IMR-90 (cell line): Measurements from ENCODE around the gene KRI1. TPM values are rescaled to one million over a fixed set of nuclear protein-coding genes. Genes with fewer than 3 reads are reported as not detected.

Source experiments
- ATAC-seq: fragments of 200-7000 bp; cut with Tn5 transposase; 2 replicates; pipeline ENCODE4 v1.9.1; 2020; ENCODE audit warnings: low read depth, mild to moderate bottlenecking, moderate library complexity
- BruUV-seq: library from RNA; stranded (reverse); fragments of 400-500 nt; replicated peaks from 2 replicates; lab custom pipeline; 2021; lab: Mats Ljungman, UMichigan
- CTCF ChIA-PET: fragments of 300-600 bp; formaldehyde crosslinking; extraction: SDS; loops from one replicate; lab custom pipeline; 2021; ENCODE audit warnings: antibody characterized with exemption; lab: Yijun Ruan, JAX
- POLR2A ChIA-PET: fragments of 300-600 bp; sonication (Branson Sonifier 250); formaldehyde crosslinking; loops from one replicate; lab custom pipeline; 2022; ENCODE audit warnings: antibody characterized with exemption; ENCODE audit not compliant: unreplicated experiment; lab: Charles Lee
- DNase-seq: peaks from one replicate; pipeline ENCODE4 v3.0.0; 2013
- H2AFZ ChIP-seq: replicated peaks from 2 replicates; pipeline ENCODE3; 2013; ENCODE audit warnings: low read length, mild to moderate bottlenecking; ENCODE audit not compliant: poor library complexity
- H2AK5ac ChIP-seq: 2 replicates; pipeline ENCODE4 v1.6.1; 2013; ENCODE audit warnings: low read depth, low read length, inconsistent platforms
- H2AK9ac ChIP-seq: replicated peaks from 2 replicates; pipeline ENCODE3; 2013; ENCODE audit warnings: mild to moderate bottlenecking, low read depth, low read length, moderate library complexity; ENCODE audit not compliant: poor library complexity
- H2BK120ac ChIP-seq: 2 replicates; pipeline ENCODE4 v1.6.1; 2013; ENCODE audit warnings: low read depth, low read length, inconsistent platforms
- H2BK15ac ChIP-seq: 3 replicates; pipeline ENCODE4 v1.6.1; 2013; ENCODE audit warnings: low read depth, low read length, inconsistent platforms
- H2BK20ac ChIP-seq: 2 replicates; pipeline ENCODE4 v1.6.1; 2013; ENCODE audit warnings: low read depth, mild to moderate bottlenecking, inconsistent platforms, low read length, moderate library complexity
- H2BK5ac ChIP-seq: 2 replicates; pipeline ENCODE4 v1.6.1; 2013; ENCODE audit warnings: mild to moderate bottlenecking, low read depth, low read length, inconsistent platforms; ENCODE audit not compliant: poor library complexity, severe bottlenecking
- H3K14ac ChIP-seq: replicated peaks from 2 replicates; pipeline ENCODE4 v1.6.1; 2013; ENCODE audit warnings: low read depth, low read length, inconsistent platforms
- H3K18ac ChIP-seq: 2 replicates; pipeline ENCODE4 v1.6.1; 2013; ENCODE audit warnings: low read depth, low read length, control low read depth
- H3K23ac ChIP-seq: 2 replicates; pipeline ENCODE4 v1.6.1; 2013; ENCODE audit warnings: low read depth, low read length, inconsistent platforms
- H3K27ac ChIP-seq: 2 replicates; pipeline ENCODE4 v1.5.1; 2013; ENCODE audit warnings: mild to moderate bottlenecking, control low read depth, low read length; ENCODE audit not compliant: insufficient read depth
- H3K27me3 ChIP-seq: 2 replicates; pipeline ENCODE4 v1.6.1; 2013; ENCODE audit warnings: low read length; ENCODE audit not compliant: control insufficient read depth, insufficient read depth
- H3K36me3 ChIP-seq: 2 replicates; pipeline ENCODE4 v1.6.1; 2013; ENCODE audit warnings: low read length, mixed read lengths; ENCODE audit not compliant: control insufficient read depth, insufficient read depth
- H3K4ac ChIP-seq: 2 replicates; pipeline ENCODE4 v1.6.1; 2013; ENCODE audit warnings: low read depth, low read length, inconsistent platforms
- H3K4me1 ChIP-seq: 2 replicates; pipeline ENCODE4 v1.6.1; 2013; ENCODE audit warnings: low read length, mixed read lengths; ENCODE audit not compliant: control insufficient read depth, insufficient read depth
- H3K4me2 ChIP-seq: 2 replicates; pipeline ENCODE4 v1.6.1; 2013; ENCODE audit warnings: low read depth, mild to moderate bottlenecking, control low read depth, low read length, moderate library complexity
- H3K4me3 ChIP-seq: 2 replicates; pipeline ENCODE4 v1.5.1; 2013; ENCODE audit warnings: low read depth, mild to moderate bottlenecking, control low read depth, low read length, moderate library complexity; ENCODE audit not compliant: insufficient read depth
- H3K56ac ChIP-seq: 2 replicates; pipeline ENCODE4 v1.6.1; 2013; ENCODE audit warnings: low read length, inconsistent platforms; ENCODE audit not compliant: insufficient read depth; ENCODE audit errors: extremely low read depth
- H3K79me1 ChIP-seq, 2 experiments: 2 replicates each; pipeline ENCODE4 v1.6.1; 2013; ENCODE audit warnings: low read length in 2 of 2, inconsistent platforms in 1 of 2, low read depth in 1 of 2
- H3K9ac ChIP-seq: 2 replicates; pipeline ENCODE4 v1.6.1; 2013; ENCODE audit warnings: low read depth, low read length, control low read depth
- H3K9me1 ChIP-seq: 2 replicates; pipeline ENCODE4 v1.6.1; 2013; ENCODE audit warnings: low read length, inconsistent platforms; ENCODE audit not compliant: insufficient read depth
- H3K9me3 ChIP-seq: 2 replicates; pipeline ENCODE4 v1.6.1; 2013; ENCODE audit warnings: low read length; ENCODE audit not compliant: control insufficient read depth, insufficient read depth
- H4K20me1 ChIP-seq: 2 replicates; pipeline ENCODE4 v1.6.1; 2013; ENCODE audit warnings: low read length, inconsistent platforms; ENCODE audit not compliant: insufficient read depth
- H4K5ac ChIP-seq: 2 replicates; pipeline ENCODE4 v1.6.1; 2013; ENCODE audit warnings: mild to moderate bottlenecking, low read depth, low read length, control low read depth
- H4K8ac ChIP-seq, 2 experiments: 2 replicates each; pipeline ENCODE4 v1.6.1; 2013; ENCODE audit warnings: low read depth in 2 of 2, low read length in 2 of 2, control low read depth in 1 of 2, inconsistent platforms in 1 of 2
- H4K91ac ChIP-seq: 2 replicates; pipeline ENCODE4 v1.6.1; 2013; ENCODE audit warnings: low read depth, low read length, inconsistent platforms; ENCODE audit not compliant: insufficient read depth
- BHLHE40 ChIP-seq: fragments of 150-350 bp; IDR thresholded peaks from 2 replicates; pipeline ENCODE4 v1.6.1; 2016; ENCODE audit warnings: mild to moderate bottlenecking, low read depth, low read length
- CHD1 ChIP-seq: IDR thresholded peaks from 2 replicates; pipeline ENCODE4 v1.6.1; 2012; ENCODE audit warnings: low read depth, low read length, improper control_type of control experiment
- MAFK ChIP-seq: IDR thresholded peaks from 2 replicates; pipeline ENCODE4 v1.6.1; 2012; ENCODE audit warnings: low read depth, low read length, improper control_type of control experiment
- MAZ ChIP-seq: IDR thresholded peaks from 2 replicates; pipeline ENCODE4 v1.6.1; 2012; ENCODE audit warnings: low read depth, mild to moderate bottlenecking, low read length, improper control_type of control experiment, moderate library complexity, borderline replicate concordance
- MXI1 ChIP-seq: IDR thresholded peaks from 2 replicates; pipeline ENCODE4 v1.6.1; 2012; ENCODE audit warnings: low read depth, mild to moderate bottlenecking, low read length, moderate library complexity, borderline replicate concordance
- NFE2L2 ChIP-seq: fragments of 150-350 bp; IDR thresholded peaks from 2 replicates; pipeline ENCODE4 v1.6.1; 2016; ENCODE audit warnings: low read depth, mild to moderate bottlenecking, low read length
- POLR2A ChIP-seq: IDR thresholded peaks from 2 replicates; pipeline ENCODE4 v1.6.1; 2012; ENCODE audit warnings: mild to moderate bottlenecking, low read depth, low read length
- RAD21 ChIP-seq: IDR thresholded peaks from 2 replicates; pipeline ENCODE4 v1.6.1; 2012; ENCODE audit warnings: low read length, improper control_type of control experiment
- RCOR1 ChIP-seq: IDR thresholded peaks from 2 replicates; pipeline ENCODE4 v1.6.1; 2012; ENCODE audit warnings: mild to moderate bottlenecking, low read length, improper control_type of control experiment; ENCODE audit not compliant: insufficient replicate concordance
- RFX5 ChIP-seq: IDR thresholded peaks from 2 replicates; pipeline ENCODE4 v1.8.0; 2012; ENCODE audit warnings: low read depth, mild to moderate bottlenecking, low read length, moderate library complexity
- SMC3 ChIP-seq: fragments of 150-350 bp; IDR thresholded peaks from 2 replicates; pipeline ENCODE4 v1.6.1; 2016; ENCODE audit warnings: low read depth, mild to moderate bottlenecking, antibody characterized with exemption, low read length, moderate library complexity
- WGBS, 2 experiments: methylation state at CpG; one replicate each; pipeline versions ENCODE4 v1.1.5 to v1.1.7; 2013; ENCODE audit warnings: missing lambda C conversion rate in 2 of 2; ENCODE audit not compliant: insufficient read length in 1 of 2; ENCODE audit errors: extremely low coverage in 2 of 2; 5-methylcytosine and 5-hydroxymethylcytosine counted together
- dilution Hi-C: fragments of 300-500 bp; cut with HindIII; formaldehyde crosslinking; loops from one replicate; pipeline ENCODE4 v1.14.3; 2018; ENCODE audit warnings: low sequenced_read_pairs; ENCODE audit not compliant: unreplicated experiment
- in situ Hi-C: fragments of 300-500 bp; cut with MboI; formaldehyde crosslinking; loops from 3 replicates; pipeline ENCODE4 v1.14.3; 2019; ENCODE audit warnings: low sequenced_read_pairs, inconsistent platforms, mixed read lengths
- intact Hi-C: fragments of 100-400 bp; cut with micrococcal nuclease; formaldehyde crosslinking; loops from 2 replicates; pipeline ENCODE4 v1.10.0; 2022
- polyA plus RNA-seq, 3 experiments: library from polyadenylated mRNA; depleted of rRNA; stranded (reverse); fragments of >200 nt; gene quantifications; 2 replicates each; pipeline ENCODE4 v1.2.3, GENCODE V29; 2012; ENCODE audit warnings: low replicate concordance in 1 of 3
- total RNA-seq: library from RNA; depleted of rRNA; stranded (reverse); fragments of >200 nt; gene quantifications from 2 replicates; pipeline ENCODE4 v1.2.3, GENCODE V29; 2012
- TF ChIP-seq, protein P1 (sequence below): fragments of 150-350 bp; IDR thresholded peaks from 2 replicates; pipeline ENCODE4 v1.6.1; 2017; ENCODE audit warnings: mild to moderate bottlenecking, antibody characterized with exemption, low read length, low read depth
- TF ChIP-seq, protein P2 (sequence below): fragments of 150-350 bp; IDR thresholded peaks from 2 replicates; pipeline ENCODE4 v1.6.1; 2016; ENCODE audit warnings: low read depth, mild to moderate bottlenecking, low read length, moderate library complexity, borderline replicate concordance

Gene KRI1
- total and polyA plus RNA-seq, 2 of the 4 experiments (the other 2 are of a cell fraction) = 5.7 to 13.3 TPM

DNA sequence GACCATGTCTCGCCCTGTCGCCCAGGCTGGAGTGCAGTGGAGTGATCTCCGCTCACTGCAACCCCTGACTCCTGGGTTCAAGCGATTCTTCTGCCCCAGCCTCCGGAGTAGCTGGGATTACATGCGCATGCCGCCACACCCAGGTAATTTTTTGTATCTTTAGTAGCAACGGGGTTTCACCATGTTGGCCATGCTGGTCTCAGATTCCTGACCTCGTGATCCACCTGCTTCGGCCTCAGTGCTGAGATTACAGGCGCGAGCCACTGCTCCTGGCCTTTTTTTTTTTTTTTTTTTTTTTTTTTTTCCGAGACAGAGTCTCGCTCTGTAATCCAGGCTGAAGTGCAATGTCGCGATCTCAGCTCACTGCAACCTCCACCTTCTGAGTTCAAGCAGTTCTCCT lies 57.8 kb downstream of the KRI1 start:
- ChIA-PET CTCF (no interaction called here), POLR2A (no interaction called here)
- dilution Hi-C loops = no loop called here
- Histone ChIP-seq H2BK5ac (no peak overlapping the region), H2AK9ac (no peak overlapping the region), H3K4ac (no peak overlapping the region), H4K20me1 (no peaks in the 10 kb centered on the region), H3K9ac (no peak overlapping the region), H3K27me3 (peaks cover 4% of the 10 kb centered on the region), H3K14ac (no peak overlapping the region), H2AK5ac (no peak overlapping the region), H3K4me1 (no peaks in the 10 kb centered on the region; the same call in 1 of the 2 replicates), H2BK20ac (no peak overlapping the region), H3K4me2 (no peak overlapping the region), H2BK15ac (no peak overlapping the region), H3K79me1 (no peaks in the 10 kb centered on the region; a peak in 1 of 4 replicates), H3K18ac (no peak overlapping the region), H3K36me3 (no peaks in the 10 kb centered on the region), H3K56ac (no peak overlapping the region), H2AFZ (no peak overlapping the region), H3K4me3 (no peak overlapping the region), H3K9me1 (0 out of 2 replicates have a peak, but pooled peaks cover 3% of the 10 kb centered on the region), H4K8ac (no peak overlapping the region), H3K9me3 (no peaks in the 10 kb centered on the region), H3K23ac (no peak overlapping the region), H4K91ac (no peak overlapping the region), H2BK120ac (no peak overlapping the region), H4K5ac (no peak overlapping the region), H3K27ac (no peak overlapping the region)
- TF ChIP-seq MXI1 (no peak), RFX5 (no peak), NFE2L2 (no peak), BHLHE40 (no peak), SMC3 (no peak), RAD21 (no peak), MAFK (no peak), POLR2A (no peak), MAZ (no peak), CHD1 (no peak), RCOR1 (no peak)
- TF ChIP-seq, protein P1, sequence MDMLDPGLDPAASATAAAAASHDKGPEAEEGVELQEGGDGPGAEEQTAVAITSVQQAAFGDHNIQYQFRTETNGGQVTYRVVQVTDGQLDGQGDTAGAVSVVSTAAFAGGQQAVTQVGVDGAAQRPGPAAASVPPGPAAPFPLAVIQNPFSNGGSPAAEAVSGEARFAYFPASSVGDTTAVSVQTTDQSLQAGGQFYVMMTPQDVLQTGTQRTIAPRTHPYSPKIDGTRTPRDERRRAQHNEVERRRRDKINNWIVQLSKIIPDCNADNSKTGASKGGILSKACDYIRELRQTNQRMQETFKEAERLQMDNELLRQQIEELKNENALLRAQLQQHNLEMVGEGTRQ = no peak
- TF ChIP-seq, protein P2, sequence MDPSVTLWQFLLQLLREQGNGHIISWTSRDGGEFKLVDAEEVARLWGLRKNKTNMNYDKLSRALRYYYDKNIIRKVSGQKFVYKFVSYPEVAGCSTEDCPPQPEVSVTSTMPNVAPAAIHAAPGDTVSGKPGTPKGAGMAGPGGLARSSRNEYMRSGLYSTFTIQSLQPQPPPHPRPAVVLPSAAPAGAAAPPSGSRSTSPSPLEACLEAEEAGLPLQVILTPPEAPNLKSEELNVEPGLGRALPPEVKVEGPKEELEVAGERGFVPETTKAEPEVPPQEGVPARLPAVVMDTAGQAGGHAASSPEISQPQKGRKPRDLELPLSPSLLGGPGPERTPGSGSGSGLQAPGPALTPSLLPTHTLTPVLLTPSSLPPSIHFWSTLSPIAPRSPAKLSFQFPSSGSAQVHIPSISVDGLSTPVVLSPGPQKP = no peak
- no TSS peak for BruUV-seq
- intact Hi-C loops = no loop called here
- WGBS, 2 experiments = 82% methylated on average over 4 of the region's 16 CpGs; no CpG with 5 or more reads in 1 of the 2 experiments
- in situ Hi-C loops = no loop called here
- DNase-seq (no peak), ATAC-seq (no peak)
